Neural crest cell (in vitro differentiated cells): ENCODE data around the gene KIAA0825. TPM values are rescaled to one million over a fixed set of nuclear protein-coding genes. Genes with fewer than 3 reads are reported as not detected.

Experiments
- DNase-seq: peaks from one replicate; pipeline ENCODE4 v3.0.0; 2021; ENCODE audit warnings: low read depth, mixed read lengths, low spot score
- H3K27ac Mint-ChIP-seq: one replicate; pipeline ENCODE4 v1.8.0; 2021; ENCODE audit warnings: mild to moderate bottlenecking, mixed read lengths; ENCODE audit not compliant: unreplicated experiment
- H3K27me3 Mint-ChIP-seq: 2 replicates; pipeline ENCODE4 v1.8.0; 2021; ENCODE audit warnings: low read depth, mild to moderate bottlenecking, mixed read lengths
- H3K36me3 Mint-ChIP-seq: 2 replicates; pipeline ENCODE4 v1.8.0; 2021; ENCODE audit warnings: low read depth, mild to moderate bottlenecking, mixed read lengths
- H3K4me1 Mint-ChIP-seq: 2 replicates; pipeline ENCODE4 v1.8.0; 2021; ENCODE audit warnings: mixed read lengths
- H3K4me3 Mint-ChIP-seq: one replicate; pipeline ENCODE4 v1.8.0; 2021; ENCODE audit warnings: mild to moderate bottlenecking, mixed read lengths
- H3K9me3 Mint-ChIP-seq: 2 replicates; pipeline ENCODE4 v1.8.0; 2021; ENCODE audit warnings: mixed read lengths
- CTCF ChIP-seq: fragments of 200-600 bp; sonication (generic); conservative IDR thresholded peaks from 2 replicates; pipeline ENCODE4 v1.5.0; 2021; ENCODE audit warnings: antibody characterized with exemption, mild to moderate bottlenecking
- total RNA-seq: library from RNA; stranded (reverse); gene quantifications from 2 replicates; pipeline ENCODE4 v1.2.1, GENCODE V29; 2021

KIAA0825 gene
- total RNA-seq, 1 donor from 2014 or later: 3.5 TPM

GRCh38 chr5:94480486-94480885, 137.9 kb downstream of the KIAA0825 start:
- H3K27me3 Mint-ChIP-seq: no peaks in the 10 kb centered on the region

DNA sequence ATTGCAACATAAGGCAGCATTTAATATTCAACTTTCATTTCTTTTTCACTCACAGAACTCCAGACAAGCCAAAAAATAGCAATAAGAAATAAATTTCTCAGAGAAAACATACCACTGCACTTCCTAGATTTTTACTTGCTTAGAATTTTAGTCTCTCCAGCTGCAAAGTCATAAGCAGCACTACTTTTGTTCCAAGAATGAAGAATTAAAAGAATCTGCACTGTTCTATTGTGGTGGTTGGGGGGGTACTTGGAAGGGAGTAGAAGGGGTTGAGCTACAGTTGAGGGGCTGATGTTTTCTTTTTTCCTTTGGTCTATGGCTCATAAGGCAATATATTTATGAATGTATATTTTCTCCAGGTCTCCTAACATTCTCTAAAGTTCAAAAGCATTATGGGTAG, 144.5 kb downstream of the KIAA0825 start:
- no peak for DNase-seq
- Mint-ChIP-seq H3K36me3 (no peaks in the 10 kb centered on the region), H3K27me3 (no peaks in the 10 kb centered on the region), H3K9me3 (peaks cover 4% of the 10 kb centered on the region), H3K4me1 (peaks cover 21% of the 10 kb centered on the region), H3K27ac (peak overlapping the region; percentile 13), H3K4me3 (no peak overlapping the region)
- TF ChIP-seq CTCF: no peak

More at GRCh38 chr5:94480486-94480885, 137.9 kb downstream of the KIAA0825 start:
- Mint-ChIP-seq H3K9me3 (peaks cover 3% of the 10 kb centered on the region), H3K27ac (no peak overlapping the region), H3K36me3 (peaks cover 2% of the 10 kb centered on the region), H3K4me3 (no peak overlapping the region), H3K4me1 (no peaks in the 10 kb centered on the region)
- TF ChIP-seq CTCF: no peak
- DNase-seq: no peak

DNA sequence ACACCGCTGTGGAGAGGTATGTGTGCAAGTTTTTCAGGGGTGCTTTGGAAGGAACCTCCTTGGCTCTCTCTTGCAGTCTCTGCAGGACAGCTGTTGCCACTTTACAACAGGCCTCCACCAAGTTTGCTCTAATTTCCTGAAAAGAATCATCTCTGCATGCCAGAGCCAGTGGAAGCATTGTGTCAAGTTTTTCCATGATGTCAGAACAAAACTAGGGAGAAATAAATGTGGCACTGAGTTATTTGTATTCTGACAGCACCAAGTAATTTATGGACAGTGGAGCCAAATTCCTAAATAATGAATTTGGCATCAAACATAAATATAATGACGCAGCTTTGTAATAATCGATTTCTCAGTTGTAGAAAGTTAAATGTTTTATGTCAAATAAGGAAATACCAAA, 146.9 kb downstream of the KIAA0825 start:
- peaks cover 25% of the 10 kb centered on the region for H3K4me1 Mint-ChIP-seq
- TF ChIP-seq CTCF: no peak
- no peaks in the 10 kb centered on the region for H3K36me3 Mint-ChIP-seq
- no peak overlapping the region for H3K27ac Mint-ChIP-seq
- H3K4me3 Mint-ChIP-seq: no peak overlapping the region
- no peaks in the 10 kb centered on the region for H3K27me3 Mint-ChIP-seq
- peaks cover 4% of the 10 kb centered on the region for H3K9me3 Mint-ChIP-seq
- DNase-seq: no peak

- no peaks in the 10 kb centered on the region for H3K27me3 Mint-ChIP-seq
- peaks cover 4% of the 10 kb centered on the region for H3K9me3 Mint-ChIP-seq
- H3K4me3 Mint-ChIP-seq: no peak overlapping the region
- H3K27ac Mint-ChIP-seq: no peak overlapping the region
- TF ChIP-seq CTCF: no peak
- H3K4me1 Mint-ChIP-seq: peaks cover 25% of the 10 kb centered on the region
- no peaks in the 10 kb centered on the region for H3K36me3 Mint-ChIP-seq
- no peak for DNase-seq
Observed at GRCh38 chr5:94470802-94471201, 147.6 kb downstream of the KIAA0825 start.

- H3K27ac Mint-ChIP-seq: no peak overlapping the region
- no peak for DNase-seq
- peaks cover 25% of the 10 kb centered on the region for H3K4me1 Mint-ChIP-seq
- no peak for TF ChIP-seq CTCF
- no peak overlapping the region for H3K4me3 Mint-ChIP-seq
- H3K27me3 Mint-ChIP-seq: no peaks in the 10 kb centered on the region
- peaks cover 4% of the 10 kb centered on the region for H3K9me3 Mint-ChIP-seq
- no peaks in the 10 kb centered on the region for H3K36me3 Mint-ChIP-seq
Observed at GRCh38 chr5:94469894-94470329, 148.5 kb downstream of the KIAA0825 start.
